GM15510 (cell line): Measurements from ENCODE around the gene AKAP8L.

ENCODE experiments used
- POLR2A ChIP-seq: IDR thresholded peaks from 3 replicates; pipeline ENCODE4 v1.6.1; 2011; ENCODE audit warnings: borderline replicate concordance; ENCODE audit not compliant: insufficient read length; ENCODE audit errors: extremely low read depth

Gene AKAP8L

DNA sequence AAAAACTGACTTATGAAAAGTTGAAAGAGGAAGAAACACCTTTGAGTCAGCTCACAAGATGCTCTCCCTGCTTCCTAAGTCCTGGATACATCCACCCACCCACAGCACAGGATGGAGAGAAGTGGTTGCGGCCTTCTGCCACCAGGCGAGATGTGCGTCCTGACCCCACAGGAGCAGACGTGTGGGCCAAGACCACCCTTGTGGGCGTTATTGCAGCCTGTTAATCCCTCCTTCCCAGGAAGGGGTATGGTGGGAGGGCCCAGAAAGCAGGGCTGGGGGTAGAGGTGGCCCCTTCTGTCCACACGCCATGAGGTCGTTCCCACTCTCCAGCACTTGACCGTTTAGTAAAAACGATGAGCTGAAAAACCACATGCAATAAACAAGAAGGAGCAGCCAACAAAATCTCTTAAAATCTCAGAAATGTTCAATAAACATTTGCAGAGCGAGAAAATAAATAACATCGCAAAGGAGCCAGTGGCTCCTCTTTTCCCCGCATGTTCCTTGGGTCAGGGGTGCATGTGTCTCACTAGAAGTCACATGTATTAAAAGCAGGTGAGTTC, 2.4 kb upstream of the AKAP8L start:
- no peak for TF ChIP-seq POLR2A

DNA sequence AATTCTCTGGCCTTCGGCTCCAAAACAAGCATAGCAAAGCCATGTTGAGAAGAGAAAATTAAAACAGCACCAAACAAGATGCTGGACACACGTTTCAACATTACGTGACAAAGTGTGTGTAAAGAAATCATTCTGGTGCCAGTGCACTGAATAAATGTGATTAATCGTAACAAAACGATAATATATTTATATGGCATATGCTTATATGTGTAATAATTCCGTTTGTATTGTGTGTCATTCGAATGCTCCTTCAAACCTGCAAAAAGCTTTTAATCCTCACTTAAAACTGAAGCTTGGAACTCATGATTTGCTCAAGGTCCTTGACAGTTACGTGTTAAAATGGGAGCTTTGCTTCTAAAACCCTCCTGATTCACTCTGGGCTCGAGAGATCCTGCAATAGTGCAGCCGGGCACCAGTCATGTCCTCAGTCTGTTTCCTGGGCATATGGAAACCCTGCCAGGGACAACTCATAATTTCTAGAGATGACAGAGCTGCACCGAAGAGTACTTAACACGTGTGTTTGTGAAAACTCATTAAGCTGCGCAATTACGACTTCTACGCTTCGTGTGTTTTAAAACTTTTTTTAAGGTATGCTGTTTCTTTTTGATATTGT, 731 bp upstream of the AKAP8L start:
- no peak for TF ChIP-seq POLR2A

DNA sequence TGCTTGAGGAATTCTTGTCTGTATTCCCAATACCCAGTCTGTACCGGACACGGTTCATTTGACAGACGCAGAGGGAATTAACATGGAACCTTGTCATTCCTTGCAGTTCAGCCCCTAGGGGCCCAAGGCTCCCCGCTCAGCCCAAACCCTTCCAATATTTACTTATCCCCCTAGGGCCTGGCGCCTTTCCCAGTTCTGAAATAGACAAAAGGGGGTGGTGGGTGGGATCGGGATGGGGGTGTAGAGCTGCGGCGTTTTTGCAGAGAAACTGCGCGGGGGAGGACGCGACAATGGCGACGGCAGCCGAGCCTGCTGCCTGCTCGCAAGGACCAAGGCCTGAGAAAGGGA, 583 bp downstream of the AKAP8L start:
- no peak for TF ChIP-seq POLR2A

DNA sequence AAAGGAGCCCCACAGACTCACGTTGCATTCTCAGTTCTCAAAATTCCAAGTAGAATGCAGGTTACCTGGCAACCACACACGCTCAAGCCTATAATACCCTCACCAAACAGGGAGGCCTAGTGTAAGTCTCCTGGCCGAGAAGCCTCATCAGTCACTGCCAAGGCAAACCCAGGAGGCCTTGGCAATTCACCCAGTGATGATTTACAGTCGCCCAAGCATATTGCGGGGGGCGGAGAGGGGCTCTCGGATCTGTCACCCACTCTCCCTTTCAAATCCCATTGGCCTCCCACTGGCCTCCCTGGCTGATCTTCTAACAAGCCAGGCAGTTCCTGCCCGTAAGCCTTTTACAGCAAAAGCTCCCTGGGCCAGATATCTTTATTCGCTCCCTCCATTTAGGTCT, 1.1 kb downstream of the AKAP8L start:
- no peak for TF ChIP-seq POLR2A

DNA sequence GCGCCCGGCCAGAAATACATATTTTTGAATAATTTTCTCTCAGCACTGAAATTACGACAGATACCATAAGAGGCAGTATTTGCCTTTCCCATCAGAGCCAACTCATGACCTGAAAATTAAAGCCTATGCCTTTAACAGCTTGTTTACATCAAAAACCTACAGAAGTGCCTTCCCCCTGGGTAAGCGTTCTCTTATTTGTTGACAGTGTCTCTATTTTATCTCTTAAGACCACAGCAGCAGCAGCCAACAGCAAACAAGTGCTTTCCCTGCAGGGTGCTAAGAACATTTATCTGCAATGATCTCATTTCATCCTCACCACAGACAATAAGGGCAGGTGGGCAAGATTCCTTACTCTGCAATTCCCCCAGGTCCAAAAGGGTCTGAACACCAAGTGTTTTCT, 6.0 kb downstream of the AKAP8L start:
- TF ChIP-seq POLR2A = no peak

DNA sequence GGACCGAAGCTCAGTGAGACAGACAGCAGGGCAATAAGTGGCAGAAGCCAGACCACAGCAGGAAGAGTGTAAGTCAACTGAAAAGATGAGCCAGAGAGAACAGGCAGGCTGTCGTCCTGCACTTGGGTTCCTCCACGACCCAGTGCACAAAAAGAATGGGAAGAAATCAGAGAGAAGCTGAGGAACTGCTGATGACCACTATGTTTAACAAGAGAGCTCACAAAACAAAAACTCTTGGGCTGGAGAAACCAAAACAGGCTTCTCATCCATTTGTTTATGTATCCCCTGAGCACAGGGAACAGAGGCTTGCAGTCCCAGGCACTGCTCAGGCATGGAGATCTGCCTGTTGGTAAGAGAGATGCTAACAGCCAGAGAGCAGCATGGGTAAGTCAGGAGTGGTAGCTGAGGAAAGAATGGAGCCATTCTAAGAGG, 14.0 kb downstream of the AKAP8L start:
- no peak for TF ChIP-seq POLR2A

DNA sequence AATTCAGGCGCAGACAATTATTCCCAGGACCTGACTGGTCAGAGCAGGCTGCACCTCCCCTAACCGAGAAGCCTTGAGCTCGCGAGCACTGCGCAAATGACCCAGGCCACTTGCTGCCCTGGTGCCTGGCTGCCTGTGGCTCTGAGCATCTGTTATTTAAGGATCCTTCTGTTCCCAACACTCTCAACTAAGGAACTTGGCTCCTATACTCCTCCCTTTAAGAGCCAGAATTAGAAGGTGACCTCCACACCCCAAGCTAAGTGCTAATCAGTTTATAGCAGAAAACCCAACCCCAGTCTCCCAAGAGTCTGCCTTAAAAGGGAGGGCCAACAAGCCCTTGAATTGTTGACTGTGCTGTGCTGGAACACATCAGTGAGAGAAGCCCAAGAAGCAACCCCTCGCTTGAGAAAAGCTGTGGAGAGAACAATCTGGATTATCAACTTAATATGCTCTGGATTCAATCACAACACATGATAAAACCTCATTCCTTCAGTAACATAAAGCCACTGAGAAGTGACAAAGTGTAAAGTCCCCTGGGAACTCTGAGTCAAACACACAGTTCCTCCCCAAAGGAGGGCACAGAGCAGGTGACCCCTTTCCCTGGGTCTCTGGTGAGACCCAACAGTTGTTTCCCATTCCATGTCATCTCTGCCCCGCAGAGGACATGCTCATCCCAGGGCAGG, 14.6 kb downstream of the AKAP8L start:
- TF ChIP-seq POLR2A = no peak

DNA sequence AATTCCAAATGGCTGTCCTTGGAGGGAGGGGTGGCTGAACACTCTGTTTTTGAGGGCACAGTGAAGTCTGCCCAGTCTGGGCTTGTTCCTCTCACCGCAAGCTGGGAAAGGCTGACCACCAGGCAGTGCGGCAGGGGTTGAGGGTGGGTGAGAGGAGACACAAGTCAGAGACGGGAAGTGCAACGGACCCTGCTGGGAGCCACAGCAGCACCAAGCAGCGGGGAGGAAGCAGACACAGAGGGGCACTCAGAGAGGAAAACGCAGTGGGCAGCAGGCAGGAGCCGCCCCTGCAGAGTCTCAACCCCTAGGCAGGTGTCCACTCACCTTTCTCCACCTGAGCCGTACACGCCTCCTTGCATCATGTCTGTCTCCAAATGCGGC, 15.6 kb downstream of the AKAP8L start:
- no peak for TF ChIP-seq POLR2A

DNA sequence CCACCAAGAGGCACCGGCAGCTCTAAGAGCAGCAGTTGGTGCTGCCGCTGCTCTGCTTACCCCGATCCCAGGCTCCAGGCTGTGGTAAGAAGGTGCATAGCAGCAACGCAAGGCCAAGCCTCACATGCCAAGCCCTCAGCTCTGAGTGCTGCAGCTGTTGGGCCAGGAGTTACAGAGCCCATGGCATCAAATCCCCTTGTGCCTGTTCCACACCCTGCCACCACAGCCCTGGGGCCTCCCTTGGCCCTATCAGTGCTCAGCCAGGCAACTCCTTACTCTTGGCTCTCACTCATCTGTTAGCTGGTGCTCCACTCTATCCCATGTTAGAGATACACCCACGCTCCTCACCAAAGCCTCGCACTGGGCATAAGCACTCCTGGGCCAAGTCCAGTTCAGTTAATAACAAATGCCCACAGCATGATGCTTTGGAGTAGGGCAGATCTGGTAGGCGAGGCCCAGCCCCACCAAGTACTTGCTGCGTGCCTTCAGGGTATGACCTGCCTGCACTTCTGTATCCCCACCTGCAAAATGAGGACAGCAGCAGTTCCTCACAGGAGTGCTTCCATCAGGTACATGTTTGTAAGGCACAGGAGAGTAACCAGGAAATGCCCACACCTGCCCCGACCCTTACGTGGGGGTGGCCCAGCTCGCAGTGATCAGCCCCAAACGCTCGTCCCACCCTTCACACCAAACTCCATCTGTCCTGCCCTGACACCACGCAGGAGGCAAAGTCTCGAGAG, 16.2 kb downstream of the AKAP8L start:
- TF ChIP-seq POLR2A = no peak

DNA sequence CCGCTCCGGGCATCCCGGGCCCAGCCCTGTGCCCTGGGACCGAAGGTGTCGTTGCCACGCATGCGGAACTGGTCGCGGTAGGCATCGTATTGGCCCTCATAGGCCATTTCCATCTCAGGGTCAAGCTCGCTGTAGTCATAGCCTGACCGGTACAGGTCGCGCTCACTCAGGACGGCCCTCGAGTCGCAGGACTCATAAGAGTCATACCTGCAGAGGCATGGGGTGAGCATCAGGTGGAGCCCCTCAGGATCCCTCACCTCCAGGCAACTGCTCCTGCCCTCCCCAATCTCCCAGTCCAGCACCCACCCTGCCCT, 17.4 kb downstream of the AKAP8L start:
- TF ChIP-seq POLR2A = no peak

DNA sequence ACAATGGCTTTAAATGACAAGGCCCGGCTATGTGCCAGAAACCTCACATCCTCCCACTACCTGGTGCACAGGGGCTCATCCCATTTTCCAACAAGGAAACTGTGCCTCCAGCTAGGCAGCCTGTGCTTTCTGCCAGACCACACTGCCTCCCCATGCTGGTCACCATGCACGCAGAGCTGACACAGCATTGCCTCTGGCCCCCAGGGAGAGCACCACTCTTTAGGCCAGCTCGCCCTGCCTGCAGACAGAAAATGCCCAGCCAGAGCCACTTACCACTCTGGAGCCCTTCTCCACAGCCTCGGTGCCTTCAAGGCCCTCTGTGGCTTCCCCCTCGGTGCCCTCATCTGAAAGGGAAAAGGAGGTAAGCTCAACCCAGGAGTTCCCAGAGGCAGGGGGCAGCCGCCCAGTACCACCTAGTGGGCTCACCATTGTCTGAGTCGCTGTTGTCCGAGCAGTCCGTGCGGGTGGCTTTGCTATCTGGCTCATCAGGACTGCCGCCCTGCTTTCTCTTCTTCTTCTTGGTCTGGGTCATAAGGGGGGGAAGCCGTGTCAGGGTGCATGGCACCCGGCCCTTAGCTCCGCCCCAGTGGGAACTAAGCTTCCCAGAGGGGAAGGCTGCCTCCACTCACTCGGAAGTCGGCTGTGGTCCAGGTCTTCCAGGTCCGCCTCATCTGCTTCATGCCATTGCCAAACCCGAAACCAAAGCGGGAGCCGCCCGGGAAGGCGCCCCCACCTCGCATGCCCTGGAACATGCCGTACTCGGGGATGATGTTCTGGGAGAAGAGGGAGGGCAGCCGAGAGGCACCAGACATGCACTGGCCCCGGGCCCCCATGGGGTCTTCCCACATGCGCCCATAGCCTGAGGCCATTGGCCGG, 18.0 kb downstream of the AKAP8L start:
- no peak for TF ChIP-seq POLR2A

DNA sequence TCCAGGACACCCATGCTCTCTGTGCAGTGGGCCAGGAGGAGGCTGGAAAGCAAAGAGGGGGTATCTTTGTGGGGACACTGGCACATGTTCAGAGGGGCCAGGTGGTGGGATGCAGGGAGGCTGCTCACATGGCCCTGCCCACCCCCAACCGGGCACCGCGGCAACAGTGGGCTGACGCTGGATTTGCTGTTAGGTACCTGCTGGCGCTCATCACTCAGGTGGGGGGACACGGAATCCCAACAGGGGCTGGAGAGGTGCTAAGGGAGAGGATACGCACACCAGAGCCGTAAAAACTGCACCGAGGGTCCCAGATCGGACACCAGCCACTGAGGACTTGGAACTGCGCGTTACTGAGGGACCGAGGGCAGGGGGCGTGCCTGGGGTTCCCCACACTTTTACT, 19.2 kb downstream of the AKAP8L start:
- TF ChIP-seq POLR2A = no peak

DNA sequence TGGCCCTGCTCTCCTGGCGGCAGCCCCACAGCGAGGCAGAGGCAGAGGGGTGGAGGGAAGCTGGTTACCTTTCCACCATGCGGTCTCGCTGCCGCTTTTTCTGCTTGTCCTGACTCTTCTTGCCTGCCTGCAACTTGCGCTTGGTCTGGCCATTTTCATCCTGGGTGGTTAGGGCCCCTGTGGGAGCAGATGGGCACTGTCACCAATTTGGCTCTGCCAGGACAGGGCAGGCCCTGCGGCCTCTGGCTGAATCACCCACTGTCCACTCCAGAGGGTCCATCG, 19.6 kb downstream of the AKAP8L start:
- TF ChIP-seq POLR2A = no peak

DNA sequence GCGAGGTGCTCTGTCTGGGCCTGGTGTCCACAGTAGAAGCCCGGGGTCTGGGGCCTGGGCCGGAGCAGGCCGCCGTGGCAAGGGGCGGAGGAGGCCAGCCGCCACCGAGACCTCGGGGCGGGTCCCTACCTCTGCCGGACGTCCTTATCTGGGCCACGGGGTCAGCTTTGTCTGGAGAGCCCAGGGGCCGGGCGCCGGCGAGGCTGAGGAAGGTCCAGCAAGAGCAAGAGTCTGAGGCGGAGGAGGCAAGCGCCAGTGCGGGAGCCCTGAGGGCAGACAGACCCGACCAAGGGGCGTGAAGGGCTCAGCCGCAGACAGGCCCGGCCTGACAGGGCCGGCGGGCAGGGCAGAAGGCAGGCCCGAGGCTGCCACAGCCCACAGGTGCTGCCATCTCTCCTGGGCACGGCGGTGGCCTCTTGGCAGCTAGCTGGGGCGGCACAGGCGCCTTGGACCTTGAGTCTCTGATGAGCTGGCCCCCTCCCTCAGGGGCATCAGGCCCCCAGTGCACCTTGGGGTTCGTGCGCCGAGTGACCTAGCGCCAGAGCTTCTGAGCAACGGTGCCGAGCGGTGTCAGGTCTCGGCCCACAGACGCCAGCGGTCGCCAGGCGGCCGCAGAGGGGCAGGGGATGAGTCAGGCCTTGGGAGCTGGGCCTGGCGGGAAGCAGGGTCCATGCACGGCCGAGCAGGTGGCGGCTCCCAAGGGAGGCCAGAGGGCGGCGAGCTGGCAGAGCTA, 20.1 kb downstream of the AKAP8L start:
- no peak for TF ChIP-seq POLR2A
